Upper lobe of right lung (tissue), 1 donor: ENCODE data around the gene TNFRSF11A. TPM values are rescaled to one million over a fixed set of nuclear protein-coding genes. Genes with fewer than 3 reads are reported as not detected.

Experiments used
- ATAC-seq: fragments of 200-7000 bp; cut with Tn5 transposase; one replicate; pipeline ENCODE4 v1.9.1; 2020; ENCODE audit warnings: mild to moderate bottlenecking, moderate library complexity
- DNase-seq: peaks from one replicate; pipeline ENCODE4 v3.0.0-alpha.2; 2020
- H3K27ac ChIP-seq: fragments of 200-600 bp; one replicate; pipeline ENCODE4 v1.8.0; 2022
- H3K27me3 ChIP-seq: fragments of 200-600 bp; one replicate; pipeline ENCODE4 v1.8.0; 2022; ENCODE audit warnings: mild to moderate bottlenecking
- H3K36me3 ChIP-seq: fragments of 200-600 bp; one replicate; pipeline ENCODE4 v1.8.0; 2022
- H3K4me1 ChIP-seq: fragments of 200-600 bp; one replicate; pipeline ENCODE4 v1.8.0; 2022
- H3K4me3 ChIP-seq: fragments of 200-600 bp; one replicate; pipeline ENCODE4 v1.8.0; 2022; ENCODE audit warnings: mild to moderate bottlenecking
- H3K9me3 ChIP-seq: fragments of 200-600 bp; one replicate; pipeline ENCODE4 v1.8.0; 2022
- intact Hi-C: fragments of 100-400 bp; cut with DNase I; formaldehyde crosslinking; loops from one replicate; pipeline ENCODE4 v1.11.0; 2022
- long read RNA-seq: library from polyadenylated mRNA; unstranded; transcript quantifications from one replicate; pipeline ENCODE4 v2.0.0, GENCODE V29; 2021
- total RNA-seq: library from RNA; stranded (reverse); fragmentation: NEBNext Ultra II Directional; extraction: Animal tissue kit (Norgen Biotek cat#: 25700); gene quantifications from one replicate; pipeline ENCODE4 v1.2.1, GENCODE V29; 2021
- TF ChIP-seq, protein P1 (sequence below): fragments of 200-600 bp; IDR thresholded peaks from one replicate; pipeline ENCODE4 v1.8.0; 2022; ENCODE audit warnings: antibody characterized with exemption
- donor health status: DM: no; HTN: yes; CAD: no; lungs with severe emphysema.

The TNFRSF11A gene
- total RNA-seq: 2.5 TPM
- long read RNA-seq, full-length matches to known transcripts: 1 of 5 reads
- long read RNA-seq, partial matches to known transcripts: 2 of 5 reads
- long read RNA-seq, other reads (novel, unspliced or antisense): 2 of 5 reads

DNA sequence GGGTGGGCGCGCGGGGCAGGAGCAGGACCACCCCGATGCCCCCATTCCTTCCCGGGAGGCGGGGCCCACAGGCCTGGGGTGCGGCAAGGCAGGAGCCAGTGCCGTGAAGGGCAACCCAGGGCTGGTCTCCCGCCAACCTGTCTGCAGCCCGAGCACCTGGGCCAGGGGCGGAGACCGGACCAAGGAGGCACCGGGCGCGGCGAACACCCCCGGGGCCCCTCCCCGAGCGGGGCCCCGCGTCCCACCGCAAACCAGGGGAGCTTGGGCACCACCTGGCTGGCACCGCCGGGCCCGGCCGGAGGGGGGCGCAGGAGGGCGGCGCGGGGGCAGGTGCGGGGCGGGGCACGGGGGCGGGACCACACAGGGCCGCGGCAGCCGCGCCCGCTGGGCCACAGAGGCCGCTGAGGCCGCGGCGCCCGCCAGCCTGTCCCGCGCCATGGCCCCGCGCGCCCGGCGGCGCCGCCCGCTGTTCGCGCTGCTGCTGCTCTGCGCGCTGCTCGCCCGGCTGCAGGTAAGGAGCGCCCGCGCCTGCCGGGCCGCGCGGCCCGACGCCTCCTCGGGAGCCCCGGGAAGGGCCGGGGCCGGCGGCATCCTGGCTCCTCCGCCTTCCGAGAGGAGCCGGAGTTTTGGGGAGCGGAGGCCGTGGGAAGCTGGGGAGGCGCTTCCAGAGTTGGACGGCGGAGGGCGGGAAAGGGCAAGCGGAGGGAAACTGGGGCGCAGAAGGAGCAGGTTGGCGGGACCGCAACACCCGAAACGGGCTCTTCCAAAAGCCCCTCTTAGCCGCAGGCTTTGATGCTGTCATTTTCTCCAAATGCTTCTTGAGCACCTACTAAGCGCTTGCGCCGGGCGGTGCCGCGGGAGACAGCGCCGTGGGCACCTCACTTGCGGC is at the start of gene TNFRSF11A:
TSS of gene TNFRSF11A (plus strand) at position 394 of the 889 bp plus-strand sequence. CDS start at position 437, 43 bp downstream.
- Histone ChIP-seq H3K4me3 (peak within 1 kb of the TSS; percentile 57), H3K36me3 (no peaks in the 10 kb centered on the region), H3K9me3 (no peaks in the 10 kb centered on the region), H3K4me1 (peaks cover 34% of the 10 kb centered on the region), H3K27me3 (peaks cover 38% of the 10 kb centered on the region), H3K27ac (no peak within 1 kb of the TSS)
- peak; percentile 94 for ATAC-seq
- TF ChIP-seq, protein P1, sequence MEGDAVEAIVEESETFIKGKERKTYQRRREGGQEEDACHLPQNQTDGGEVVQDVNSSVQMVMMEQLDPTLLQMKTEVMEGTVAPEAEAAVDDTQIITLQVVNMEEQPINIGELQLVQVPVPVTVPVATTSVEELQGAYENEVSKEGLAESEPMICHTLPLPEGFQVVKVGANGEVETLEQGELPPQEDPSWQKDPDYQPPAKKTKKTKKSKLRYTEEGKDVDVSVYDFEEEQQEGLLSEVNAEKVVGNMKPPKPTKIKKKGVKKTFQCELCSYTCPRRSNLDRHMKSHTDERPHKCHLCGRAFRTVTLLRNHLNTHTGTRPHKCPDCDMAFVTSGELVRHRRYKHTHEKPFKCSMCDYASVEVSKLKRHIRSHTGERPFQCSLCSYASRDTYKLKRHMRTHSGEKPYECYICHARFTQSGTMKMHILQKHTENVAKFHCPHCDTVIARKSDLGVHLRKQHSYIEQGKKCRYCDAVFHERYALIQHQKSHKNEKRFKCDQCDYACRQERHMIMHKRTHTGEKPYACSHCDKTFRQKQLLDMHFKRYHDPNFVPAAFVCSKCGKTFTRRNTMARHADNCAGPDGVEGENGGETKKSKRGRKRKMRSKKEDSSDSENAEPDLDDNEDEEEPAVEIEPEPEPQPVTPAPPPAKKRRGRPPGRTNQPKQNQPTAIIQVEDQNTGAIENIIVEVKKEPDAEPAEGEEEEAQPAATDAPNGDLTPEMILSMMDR: peak; percentile 10
- peak; percentile 83 for DNase-seq
- intact Hi-C loops: no loop called here

DNA sequence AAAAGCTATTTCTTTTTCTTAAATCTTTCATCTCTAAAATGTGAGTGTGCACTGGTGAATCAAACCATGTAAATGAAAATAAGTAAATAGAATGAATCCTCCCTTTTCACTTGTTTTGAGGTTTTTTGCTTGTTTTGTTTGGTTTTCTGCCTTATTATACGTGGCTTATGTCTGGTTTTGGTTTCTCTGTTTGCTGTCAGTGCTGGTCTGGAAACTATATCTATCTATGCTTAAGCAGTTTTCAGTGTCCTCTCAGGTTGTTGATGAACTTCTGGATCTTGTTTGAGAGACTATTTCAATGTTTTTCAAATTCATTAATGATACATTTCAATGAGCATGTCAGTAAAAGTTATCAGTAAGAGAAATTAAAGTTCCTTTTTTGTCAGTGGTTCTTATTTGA is 48.1 kb upstream of the TNFRSF11A start:
- TF ChIP-seq, protein P1: no peak
- H3K27me3 ChIP-seq: no peaks in the 10 kb centered on the region
- no peak for ATAC-seq
- no peak for DNase-seq
- H3K4me1 ChIP-seq: no peaks in the 10 kb centered on the region
- H3K27ac ChIP-seq: no peak overlapping the region
- H3K9me3 ChIP-seq: no peaks in the 10 kb centered on the region
- peaks cover 61% of the 10 kb centered on the region for H3K36me3 ChIP-seq
- no peak overlapping the region for H3K4me3 ChIP-seq
- intact Hi-C loops: no loop called here

DNA sequence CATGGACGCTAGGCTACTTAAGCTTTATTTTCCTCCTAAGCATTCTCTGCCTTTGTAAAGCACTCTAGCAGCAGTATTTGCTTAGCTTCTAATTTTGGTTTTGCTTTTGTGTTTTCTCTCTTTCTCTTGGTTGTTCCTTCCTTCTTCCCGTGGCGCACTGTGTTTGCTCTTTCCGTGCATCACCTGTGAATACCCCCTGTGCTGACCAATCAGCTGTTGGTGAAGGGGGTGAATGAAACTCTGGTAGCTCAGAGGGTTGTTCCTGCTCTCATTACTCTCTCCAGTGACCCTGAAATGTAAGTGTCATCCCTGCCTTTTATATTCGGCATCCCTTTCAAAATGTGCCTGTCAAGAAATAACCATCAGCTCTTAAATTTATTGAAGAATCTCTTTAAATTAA is 45.5 kb upstream of the TNFRSF11A start:
- ATAC-seq (no peak), DNase-seq (no peak)
- TF ChIP-seq, protein P1: no peak
- intact Hi-C loops: no loop called here
- H3K27ac ChIP-seq: no peak overlapping the region
- H3K4me3 ChIP-seq: no peak overlapping the region
- no peaks in the 10 kb centered on the region for H3K9me3 ChIP-seq
- no peaks in the 10 kb centered on the region for H3K4me1 ChIP-seq
- H3K36me3 ChIP-seq: peaks cover 62% of the 10 kb centered on the region
- no peaks in the 10 kb centered on the region for H3K27me3 ChIP-seq

DNA sequence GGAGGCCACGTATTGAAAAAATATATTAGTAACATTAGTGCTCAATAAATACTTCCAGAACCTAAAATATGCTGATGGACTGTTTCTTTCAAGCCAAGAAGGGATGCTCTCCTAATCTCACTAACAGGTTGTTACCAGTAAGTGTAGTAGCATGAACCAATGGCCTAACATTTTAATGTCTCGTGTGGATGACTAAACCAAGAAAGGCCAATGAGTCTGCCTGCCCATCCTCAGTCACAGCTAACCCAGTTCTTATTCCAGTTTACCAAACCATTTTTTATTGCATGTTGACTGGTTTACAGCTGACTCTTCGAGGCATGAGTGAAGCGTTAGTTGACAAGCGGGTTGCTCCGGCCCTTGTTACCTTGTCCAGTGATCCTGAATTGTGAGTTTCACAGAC is 45.1 kb upstream of the TNFRSF11A start:
- ATAC-seq: no peak
- intact Hi-C loops: no loop called here
- Histone ChIP-seq H3K9me3 (no peaks in the 10 kb centered on the region), H3K27me3 (no peaks in the 10 kb centered on the region), H3K36me3 (peaks cover 57% of the 10 kb centered on the region), H3K4me3 (no peak overlapping the region), H3K27ac (no peak overlapping the region), H3K4me1 (no peaks in the 10 kb centered on the region)
- no peak for DNase-seq
- TF ChIP-seq, protein P1: no peak

DNA sequence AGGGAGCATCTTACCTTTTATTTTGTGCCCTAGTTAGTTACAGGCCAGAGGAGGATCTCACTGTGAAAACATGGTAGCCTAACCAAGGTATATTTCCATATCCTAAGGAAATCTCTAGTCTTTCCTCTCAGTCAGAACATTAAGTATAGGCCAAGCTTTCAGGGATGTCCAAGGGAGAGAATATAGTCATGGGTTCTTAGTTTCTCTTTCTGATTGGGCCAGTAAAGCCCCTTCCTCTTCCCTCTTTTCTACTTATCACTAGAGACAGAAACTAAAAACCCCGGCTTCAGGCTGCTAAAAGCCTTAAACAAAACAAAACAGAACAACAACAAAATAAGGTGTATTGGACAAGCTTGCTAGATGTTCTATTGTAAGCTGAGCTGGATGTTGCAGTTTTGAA is 44.3 kb upstream of the TNFRSF11A start:
- intact Hi-C loops: no loop called here
- H3K27ac ChIP-seq: no peak overlapping the region
- H3K4me3 ChIP-seq: no peak overlapping the region
- peaks cover 60% of the 10 kb centered on the region for H3K36me3 ChIP-seq
- no peaks in the 10 kb centered on the region for H3K4me1 ChIP-seq
- DNase-seq: no peak
- ATAC-seq: no peak
- TF ChIP-seq, protein P1: no peak
- no peaks in the 10 kb centered on the region for H3K27me3 ChIP-seq
- no peaks in the 10 kb centered on the region for H3K9me3 ChIP-seq
